Lower leg skin (tissue), 3 donors: ENCODE data around the gene SLC39A11.

Source experiments
- POLR2A ChIP-seq, 2 donors: fragments of 450-650 bp; IDR thresholded peaks; one replicate each; pipeline ENCODE4 v1.6.1; 2016 to 2017; ENCODE audit warnings: antibody characterized with exemption in 2 of 2, mild to moderate bottlenecking in 1 of 2, moderate library complexity in 1 of 2
- TF ChIP-seq, protein P1 (sequence below), 3 donors: fragments of 450-650 bp; IDR thresholded peaks; one replicate each; pipeline ENCODE4 v1.5.1; 2016; ENCODE audit warnings: antibody characterized with exemption in 3 of 3, mild to moderate bottlenecking in 3 of 3, moderate library complexity in 2 of 3

GRCh38 chr17:72775919-72776318 lies 316.6 kb downstream of the SLC39A11 start:
- TF ChIP-seq, protein P1, sequence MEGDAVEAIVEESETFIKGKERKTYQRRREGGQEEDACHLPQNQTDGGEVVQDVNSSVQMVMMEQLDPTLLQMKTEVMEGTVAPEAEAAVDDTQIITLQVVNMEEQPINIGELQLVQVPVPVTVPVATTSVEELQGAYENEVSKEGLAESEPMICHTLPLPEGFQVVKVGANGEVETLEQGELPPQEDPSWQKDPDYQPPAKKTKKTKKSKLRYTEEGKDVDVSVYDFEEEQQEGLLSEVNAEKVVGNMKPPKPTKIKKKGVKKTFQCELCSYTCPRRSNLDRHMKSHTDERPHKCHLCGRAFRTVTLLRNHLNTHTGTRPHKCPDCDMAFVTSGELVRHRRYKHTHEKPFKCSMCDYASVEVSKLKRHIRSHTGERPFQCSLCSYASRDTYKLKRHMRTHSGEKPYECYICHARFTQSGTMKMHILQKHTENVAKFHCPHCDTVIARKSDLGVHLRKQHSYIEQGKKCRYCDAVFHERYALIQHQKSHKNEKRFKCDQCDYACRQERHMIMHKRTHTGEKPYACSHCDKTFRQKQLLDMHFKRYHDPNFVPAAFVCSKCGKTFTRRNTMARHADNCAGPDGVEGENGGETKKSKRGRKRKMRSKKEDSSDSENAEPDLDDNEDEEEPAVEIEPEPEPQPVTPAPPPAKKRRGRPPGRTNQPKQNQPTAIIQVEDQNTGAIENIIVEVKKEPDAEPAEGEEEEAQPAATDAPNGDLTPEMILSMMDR (IDR thresholded peaks at IDR 0.05) = no peak
- TF ChIP-seq POLR2A (IDR thresholded peaks at IDR 0.05) = no peak
